WERI-Rb-1 (cell line): ENCODE data around the gene MBOAT2.

ENCODE experiments used
- DNase-seq: peaks from one replicate; pipeline ENCODE4 v3.0.0-alpha.2; 2020
- H3K27ac ChIP-seq: fragments of 250-450 bp; sonication (Bioruptor Pico); 2 replicates; pipeline ENCODE4 v1.5.1; 2020; ENCODE audit warnings: mild to moderate bottlenecking, moderate library complexity
- H3K27me3 ChIP-seq: fragments of 250-450 bp; sonication (Bioruptor Pico); 2 replicates; pipeline ENCODE4 v1.5.1; 2021; ENCODE audit warnings: mild to moderate bottlenecking, low read depth, moderate library complexity; ENCODE audit not compliant: insufficient read depth, severe bottlenecking
- H3K36me3 ChIP-seq: fragments of 250-450 bp; sonication (Bioruptor Pico); 2 replicates; pipeline ENCODE4 v1.5.1; 2020; ENCODE audit warnings: mild to moderate bottlenecking, moderate library complexity
- H3K4me3 ChIP-seq: 2 replicates; pipeline ENCODE4 v1.5.1; 2011; ENCODE audit warnings: low read depth, mild to moderate bottlenecking, control low read depth, low read length
- H3K9me3 ChIP-seq: fragments of 250-450 bp; sonication (Bioruptor Pico); 2 replicates; pipeline ENCODE4 v1.5.1; 2021; ENCODE audit warnings: mild to moderate bottlenecking, moderate library complexity; ENCODE audit not compliant: severe bottlenecking
- TF ChIP-seq, protein P1 (sequence below): IDR thresholded peaks from 2 replicates; pipeline ENCODE4 v1.5.1; 2011; ENCODE audit warnings: low read depth, mild to moderate bottlenecking, control low read depth, inconsistent platforms, low read length

MBOAT2 gene

DNA sequence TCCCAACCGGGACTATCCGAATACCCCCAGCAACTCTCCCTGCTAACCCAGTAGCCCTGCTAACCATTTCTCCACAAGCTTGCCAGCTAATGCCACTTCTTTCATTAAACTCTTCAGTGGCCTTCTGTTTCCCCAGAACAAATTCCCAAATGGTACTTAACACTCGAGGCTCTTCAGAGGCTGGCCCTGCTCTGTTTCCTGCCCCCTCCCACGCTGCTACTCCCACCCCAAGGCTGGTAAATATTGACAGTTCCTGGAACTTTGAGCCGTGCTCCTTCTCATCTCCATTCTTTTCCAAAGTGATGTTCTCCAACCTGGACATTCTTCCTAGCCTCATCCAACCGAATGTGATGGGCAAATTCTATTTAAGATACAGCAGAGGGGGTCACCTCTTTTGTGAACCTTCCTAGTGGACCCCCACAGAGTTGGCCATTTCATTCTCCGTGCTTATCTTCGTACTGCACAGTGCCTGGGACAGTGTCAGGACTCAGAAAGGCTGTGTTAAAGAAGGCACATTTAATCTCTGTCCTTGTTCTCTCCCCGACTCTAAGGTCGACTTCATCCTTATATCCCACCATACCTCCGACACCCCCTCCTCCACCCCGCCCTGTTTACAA is 162.9 kb downstream of the MBOAT2 start:
- Histone ChIP-seq H3K9me3 (no peaks in the 10 kb centered on the region), H3K4me3 (no peak overlapping the region), H3K27me3 (no peaks in the 10 kb centered on the region), H3K36me3 (no peaks in the 10 kb centered on the region), H3K27ac (no peak overlapping the region)
- TF ChIP-seq, protein P1, sequence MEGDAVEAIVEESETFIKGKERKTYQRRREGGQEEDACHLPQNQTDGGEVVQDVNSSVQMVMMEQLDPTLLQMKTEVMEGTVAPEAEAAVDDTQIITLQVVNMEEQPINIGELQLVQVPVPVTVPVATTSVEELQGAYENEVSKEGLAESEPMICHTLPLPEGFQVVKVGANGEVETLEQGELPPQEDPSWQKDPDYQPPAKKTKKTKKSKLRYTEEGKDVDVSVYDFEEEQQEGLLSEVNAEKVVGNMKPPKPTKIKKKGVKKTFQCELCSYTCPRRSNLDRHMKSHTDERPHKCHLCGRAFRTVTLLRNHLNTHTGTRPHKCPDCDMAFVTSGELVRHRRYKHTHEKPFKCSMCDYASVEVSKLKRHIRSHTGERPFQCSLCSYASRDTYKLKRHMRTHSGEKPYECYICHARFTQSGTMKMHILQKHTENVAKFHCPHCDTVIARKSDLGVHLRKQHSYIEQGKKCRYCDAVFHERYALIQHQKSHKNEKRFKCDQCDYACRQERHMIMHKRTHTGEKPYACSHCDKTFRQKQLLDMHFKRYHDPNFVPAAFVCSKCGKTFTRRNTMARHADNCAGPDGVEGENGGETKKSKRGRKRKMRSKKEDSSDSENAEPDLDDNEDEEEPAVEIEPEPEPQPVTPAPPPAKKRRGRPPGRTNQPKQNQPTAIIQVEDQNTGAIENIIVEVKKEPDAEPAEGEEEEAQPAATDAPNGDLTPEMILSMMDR: no peak
- DNase-seq: no peak

DNA sequence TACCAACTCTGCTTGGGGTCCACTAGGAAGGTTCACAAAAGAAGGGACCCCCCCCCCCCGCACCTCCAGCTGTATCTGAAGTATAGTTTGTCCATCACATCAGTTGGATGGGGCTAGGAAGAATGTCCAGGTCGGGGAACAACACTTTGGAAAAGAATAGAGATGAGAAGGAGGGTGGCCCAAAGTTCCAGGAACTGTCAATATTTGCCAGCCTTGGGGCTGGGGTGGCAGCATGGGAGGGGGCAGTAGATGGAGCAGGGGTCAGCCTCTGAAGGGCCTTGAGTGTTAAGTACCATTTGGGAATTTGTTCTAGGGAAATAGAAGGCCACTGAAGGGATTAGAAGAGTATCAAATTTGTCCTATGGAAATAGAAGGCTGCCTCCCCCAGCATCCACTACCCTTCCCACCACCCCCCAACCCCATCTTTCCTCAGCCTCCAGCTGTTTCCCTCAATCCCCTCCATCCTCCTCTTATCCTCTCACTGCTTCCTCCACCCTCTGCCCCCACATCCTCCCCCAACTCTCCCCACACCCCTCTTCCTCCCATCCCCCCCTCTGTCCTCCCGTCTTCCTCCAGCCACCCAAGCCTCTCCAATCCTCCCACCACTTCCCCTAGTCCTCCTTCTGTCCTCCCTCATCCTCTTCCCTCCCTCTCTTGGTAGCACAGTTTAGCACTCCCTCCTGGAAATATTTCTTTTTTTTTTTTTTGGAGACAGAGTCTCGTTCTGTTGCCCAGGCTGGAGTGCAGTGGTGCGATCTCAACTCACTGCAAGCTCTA is 164.1 kb downstream of the MBOAT2 start:
- H3K27me3 ChIP-seq: no peaks in the 10 kb centered on the region
- TF ChIP-seq, protein P1: no peak
- DNase-seq: no peak
- no peak overlapping the region for H3K4me3 ChIP-seq
- H3K9me3 ChIP-seq: no peaks in the 10 kb centered on the region
- no peak overlapping the region for H3K27ac ChIP-seq
- H3K36me3 ChIP-seq: no peaks in the 10 kb centered on the region; the same call in 1 of the 2 replicates

DNA sequence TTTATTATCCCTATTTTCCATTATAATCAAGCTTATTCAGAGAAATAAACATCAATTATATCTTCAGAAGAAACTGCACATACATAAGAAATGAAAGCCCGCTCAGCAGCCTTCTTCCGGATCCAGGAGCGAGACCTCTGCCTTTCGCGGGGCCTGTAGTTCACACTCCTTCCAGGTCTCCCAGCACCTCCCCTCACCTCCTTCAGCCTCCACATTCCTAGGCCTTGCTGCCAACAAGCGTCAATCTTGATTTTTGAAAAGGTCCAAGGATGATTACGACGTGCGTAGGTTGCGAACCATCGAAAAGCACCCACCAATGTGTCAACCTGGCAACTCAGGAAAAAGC is 165.7 kb downstream of the MBOAT2 start:
- DNase-seq: no peak
- Histone ChIP-seq H3K4me3 (no peak overlapping the region), H3K27me3 (no peaks in the 10 kb centered on the region), H3K36me3 (no peaks in the 10 kb centered on the region; the same call in 1 of the 2 replicates), H3K9me3 (no peaks in the 10 kb centered on the region), H3K27ac (no peak overlapping the region)
- TF ChIP-seq, protein P1: no peak

DNA sequence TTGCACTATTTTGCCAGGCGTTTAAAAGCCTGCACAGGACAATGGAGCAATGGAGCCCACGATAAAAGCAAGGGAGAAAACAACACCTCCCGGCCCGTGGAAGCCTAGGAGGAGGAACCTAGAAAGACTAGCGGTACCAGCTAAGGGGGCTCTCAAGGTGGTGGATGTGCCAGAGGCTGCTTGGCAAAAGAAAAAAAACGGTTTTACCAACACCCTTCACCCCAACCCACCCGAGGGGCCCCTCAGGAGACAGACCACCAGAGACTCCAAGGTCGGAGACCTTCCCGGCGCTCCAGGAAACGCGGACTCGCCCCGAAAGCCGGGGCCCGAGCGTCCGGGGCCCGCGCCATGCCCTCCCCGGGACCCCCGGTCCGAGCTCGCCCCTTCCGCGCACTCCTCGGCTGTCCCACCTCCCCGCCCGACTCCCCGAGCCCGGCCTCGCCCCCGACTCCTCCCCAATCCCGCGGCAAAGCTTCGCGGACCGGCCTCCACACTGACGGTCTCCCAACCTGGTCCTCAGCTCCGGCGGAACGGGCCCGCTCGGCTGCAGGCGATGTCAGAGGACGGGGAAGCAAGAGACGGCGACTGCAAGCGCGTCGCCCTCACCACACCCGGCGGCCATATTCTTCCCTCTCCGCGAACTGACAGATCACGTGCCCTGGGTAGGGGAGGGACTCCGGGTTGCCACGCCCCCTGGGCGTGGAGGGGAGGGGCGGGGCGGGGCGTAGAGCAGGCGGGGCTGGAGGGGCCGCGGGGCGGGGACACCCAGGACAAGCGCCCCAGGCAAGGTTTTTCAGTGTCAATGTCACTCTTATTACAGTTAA is 166.3 kb downstream of the MBOAT2 start, which contains the start of gene KIDINS220:
Gene KIDINS220, minus strand, starts transcription at position 643 of the 824 bp plus-strand sequence. CDS start 10,520 bp downstream, outside the sequence.
- H3K4me3 ChIP-seq: peak within 1 kb of the TSS; percentile 91
- TF ChIP-seq, protein P1: no peak
- H3K27me3 ChIP-seq: no peaks in the 10 kb centered on the region
- H3K36me3 ChIP-seq: peaks cover 5% of the 10 kb centered on the region
- DNase-seq: peak; percentile 86
- H3K27ac ChIP-seq: peak within 1 kb of the TSS; percentile 67
- no peaks in the 10 kb centered on the region for H3K9me3 ChIP-seq

DNA sequence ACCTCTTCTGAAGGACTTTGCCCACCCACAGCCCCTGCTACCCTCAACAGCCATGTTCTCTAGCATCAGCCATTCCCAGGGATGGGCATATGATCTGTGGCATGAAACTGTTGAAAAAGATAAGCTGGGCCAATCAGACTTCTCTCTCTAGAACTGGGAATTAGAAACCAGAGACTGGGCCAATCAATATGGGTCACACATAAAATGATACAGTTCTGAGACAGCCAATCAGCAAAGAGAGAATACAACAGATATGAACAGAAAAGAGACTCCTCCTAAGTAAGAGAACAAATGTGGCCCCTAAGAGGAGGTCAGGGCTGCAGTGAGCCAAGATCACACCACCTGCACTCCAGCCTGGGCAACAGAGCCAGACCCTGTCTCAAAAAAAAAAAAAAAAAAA is 168.2 kb downstream of the MBOAT2 start:
- no peak for DNase-seq
- Histone ChIP-seq H3K27me3 (no peaks in the 10 kb centered on the region), H3K36me3 (peaks cover 5% of the 10 kb centered on the region), H3K27ac (no peak overlapping the region), H3K4me3 (no peak overlapping the region), H3K9me3 (no peaks in the 10 kb centered on the region)
- TF ChIP-seq, protein P1: no peak
